NAMALWA (cell line): Measurements from ENCODE around the gene RPL10A.
A peak's percentile ranks its signal among the peaks of the same experiment; 100 is the strongest.

Source experiments
- DNase-seq: peaks from one replicate; pipeline ENCODE4 v3.0.0-alpha.2; 2015; ENCODE audit warnings: low spot score

RPL10A gene

DNA sequence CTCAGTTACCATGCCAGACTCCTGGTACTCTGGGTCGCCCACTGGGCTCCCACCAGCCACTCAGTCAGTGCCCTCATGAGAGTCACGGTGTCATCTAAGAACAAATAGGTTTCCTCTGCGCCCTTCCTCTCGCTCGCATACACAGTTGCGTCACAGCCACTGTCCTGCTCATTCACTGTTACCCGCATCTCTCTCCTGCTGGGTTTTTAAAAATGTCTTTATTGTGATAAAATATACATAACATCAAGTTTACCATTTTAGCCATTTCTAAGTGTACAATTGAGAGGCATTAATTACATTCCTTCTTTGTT is 24.7 kb downstream of the RPL10A start:
- no peak for DNase-seq

- DNase-seq: no peak
These were observed 25.2 kb downstream of the RPL10A start for GRCh38 chr6:35493307-35493983.

DNA sequence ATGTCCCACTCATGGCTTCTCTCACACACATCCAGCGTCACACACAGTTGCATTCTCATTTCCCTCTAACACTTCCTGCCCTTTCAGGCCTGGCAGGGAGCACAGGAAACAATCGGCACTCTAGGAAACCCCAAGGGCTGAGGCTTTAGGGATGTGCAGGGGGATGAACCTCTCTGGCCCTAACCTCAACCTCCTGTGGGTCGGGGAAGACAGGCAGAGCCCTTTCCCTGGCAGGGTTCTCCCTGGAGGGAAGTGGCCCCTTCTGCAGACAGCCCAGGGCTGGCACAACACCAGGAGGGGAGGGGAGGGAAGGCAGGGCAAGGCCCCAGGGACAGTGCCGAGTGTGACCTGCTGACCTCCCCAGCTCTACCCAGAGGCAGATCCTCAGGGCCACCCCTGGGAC is 26.0 kb downstream of the RPL10A start:
- peak; percentile 24 for DNase-seq

- no peak for DNase-seq
These were observed 27.2 kb downstream of the RPL10A start for GRCh38 chr6:35495258-35496035.

- DNase-seq: no peak
These were observed 28.0 kb downstream of the RPL10A start for GRCh38 chr6:35496036-35496840.

DNA sequence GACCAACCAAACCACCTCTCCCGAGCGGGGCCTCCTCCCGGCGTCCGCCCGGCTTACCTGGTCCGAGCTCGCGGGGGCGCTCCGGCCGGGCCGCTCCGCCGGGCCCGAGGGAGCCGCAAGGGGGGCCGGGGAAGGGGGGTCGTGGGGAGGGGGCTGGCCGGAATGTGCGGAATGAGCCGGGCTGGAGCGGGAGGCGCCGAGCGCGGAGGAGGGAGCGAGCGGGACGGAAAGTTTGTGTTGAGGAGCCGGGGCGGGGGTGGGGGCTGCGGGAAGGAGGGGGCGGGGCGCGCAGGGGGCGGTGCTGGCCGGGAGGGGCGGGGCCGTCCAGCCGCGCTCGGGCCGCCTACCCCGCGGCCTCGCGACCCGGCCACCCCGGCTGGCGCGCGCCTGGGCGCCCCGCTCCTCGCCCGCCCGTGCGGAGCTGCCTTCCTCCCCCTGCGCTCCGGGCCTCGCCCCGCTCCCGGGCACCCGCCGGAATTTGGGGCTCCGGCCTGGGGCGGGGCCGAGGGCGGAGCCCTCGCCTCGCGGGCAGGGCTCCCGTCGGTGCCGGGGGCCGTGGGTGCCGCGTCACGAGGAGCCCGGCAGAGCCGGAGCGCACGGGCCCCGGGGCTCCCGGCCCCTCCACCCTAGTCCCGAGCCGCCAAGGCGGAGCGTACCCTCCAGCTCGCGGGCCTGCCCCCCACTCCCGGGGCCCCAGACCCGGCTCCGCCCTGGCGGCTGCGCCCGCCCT is 28.8 kb downstream of the RPL10A start, which contains the start of gene TEAD3:
TSS of gene TEAD3 (minus strand) at position 239 of the 730 bp plus-strand sequence.
- peak; percentile 37 for DNase-seq

- no peak for DNase-seq
These were observed 29.6 kb downstream of the RPL10A start for GRCh38 chr6:35497571-35498421.

DNA sequence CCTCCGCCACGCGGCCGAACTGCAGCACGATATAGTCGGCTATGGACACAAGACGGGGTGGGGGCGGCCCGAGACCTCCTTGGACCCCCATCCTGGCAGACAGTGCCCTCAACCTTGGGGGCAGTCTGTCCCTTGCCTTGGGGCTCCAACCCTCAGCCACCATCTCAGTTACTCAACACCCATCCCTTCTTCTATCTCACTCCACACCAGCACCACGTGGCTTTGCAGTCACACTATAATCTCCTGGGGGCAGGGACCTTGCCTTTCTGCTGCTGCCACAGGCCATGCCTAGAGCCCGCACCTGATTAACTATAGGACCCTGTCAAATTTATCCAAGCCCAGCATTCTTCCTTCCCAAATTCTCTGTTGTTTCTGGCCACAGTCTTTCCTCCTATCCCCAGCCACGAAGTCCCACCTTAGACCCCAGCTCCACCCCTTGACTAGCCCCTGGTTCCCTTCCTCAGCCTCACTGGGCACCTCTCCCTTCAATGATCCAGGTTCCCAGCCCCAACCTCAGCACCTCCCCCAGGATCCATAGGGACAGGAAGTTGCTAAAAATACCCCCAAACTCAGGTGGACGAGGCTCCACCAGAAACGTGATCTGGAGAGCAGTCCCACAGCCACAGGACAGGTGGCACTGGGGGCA is 30.3 kb downstream of the RPL10A start:
- no peak for DNase-seq

GRCh38 chr6:35499372-35499771 is 31.2 kb downstream of the RPL10A start:
- DNase-seq: no peak

DNA sequence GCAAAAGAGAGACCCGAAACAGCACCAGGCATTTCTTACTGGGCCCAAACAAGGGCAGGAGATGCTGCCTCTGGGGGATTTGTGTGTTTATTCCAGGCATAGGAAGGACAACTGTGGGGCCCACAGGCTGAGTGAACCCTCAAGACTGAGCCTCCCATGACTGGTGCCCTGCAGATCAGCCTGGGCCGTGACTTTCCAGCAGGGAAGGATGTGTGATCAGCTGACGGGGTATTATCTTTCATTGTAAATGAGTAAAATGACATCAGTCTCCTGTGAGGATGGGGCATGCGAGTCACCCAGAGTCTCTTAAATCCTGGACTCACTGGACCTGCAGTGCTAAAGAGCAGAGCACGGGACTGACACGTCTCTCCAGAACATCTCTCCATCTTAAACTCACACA is 32.6 kb downstream of the RPL10A start:
- no peak for DNase-seq

GRCh38 chr6:35501784-35502183 is 33.6 kb downstream of the RPL10A start:
- DNase-seq: no peak

DNA sequence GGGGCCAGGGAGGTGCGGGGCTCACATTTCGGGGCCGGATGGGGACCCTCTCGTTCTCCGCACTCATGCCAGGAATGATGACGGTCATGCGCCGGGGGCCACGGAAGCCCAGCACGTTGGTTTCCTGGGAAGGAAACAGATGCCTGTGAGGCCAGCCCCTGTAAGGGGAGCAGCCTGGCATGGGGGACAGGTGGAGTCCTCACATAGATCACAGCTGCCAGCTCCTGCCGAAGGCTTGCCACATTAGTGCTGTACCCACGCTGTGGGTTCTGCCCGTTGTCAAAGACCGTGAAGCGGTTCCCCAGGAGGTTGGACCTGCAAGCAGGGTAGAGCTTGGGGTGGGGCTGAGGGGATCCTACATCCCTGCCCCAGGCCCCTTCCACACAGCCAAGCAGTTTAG is 35.3 kb downstream of the RPL10A start:
- DNase-seq: no peak

- DNase-seq: no peak
These were observed 37.8 kb downstream of the RPL10A start for GRCh38 chr6:35505999-35506412.

DNA sequence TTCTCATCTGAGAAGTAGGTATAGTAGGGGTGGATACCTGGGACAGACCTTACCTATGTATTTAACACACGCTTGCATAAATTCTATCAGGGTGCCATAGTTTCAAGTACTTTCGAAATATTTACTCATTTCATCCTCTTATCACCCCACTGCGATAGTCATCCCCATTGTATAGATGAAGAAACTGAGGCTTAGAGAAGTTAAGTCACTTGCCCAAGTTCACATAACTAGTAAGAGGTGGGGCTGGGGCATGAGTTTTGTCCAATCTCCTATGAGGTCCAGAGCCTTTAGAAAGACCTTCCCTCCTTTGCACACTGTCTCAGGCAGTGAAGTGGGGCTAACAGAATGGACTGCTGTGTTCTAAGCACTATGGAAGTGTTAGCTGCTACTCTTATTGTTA is 38.3 kb downstream of the RPL10A start:
- DNase-seq: no peak

DNA sequence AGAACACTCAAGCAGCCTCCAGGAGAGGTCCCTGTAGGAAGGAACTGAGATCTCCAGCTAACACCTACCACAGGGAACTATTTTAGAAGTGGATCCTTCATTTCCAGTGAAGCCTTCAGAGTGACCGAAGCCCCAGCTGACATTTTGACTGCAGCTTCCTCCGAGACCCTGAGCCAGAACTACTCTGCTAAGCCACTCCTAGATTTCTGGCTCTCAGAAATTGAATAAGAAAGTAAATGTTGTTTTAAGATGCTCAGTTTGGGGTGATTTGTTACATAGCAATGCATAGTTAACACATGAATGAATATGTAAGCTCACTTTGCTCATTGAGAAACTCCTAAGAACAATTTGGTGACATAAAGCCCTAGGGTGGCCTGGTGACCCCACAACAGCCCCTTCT is 39.0 kb downstream of the RPL10A start:
- DNase-seq: no peak

DNA sequence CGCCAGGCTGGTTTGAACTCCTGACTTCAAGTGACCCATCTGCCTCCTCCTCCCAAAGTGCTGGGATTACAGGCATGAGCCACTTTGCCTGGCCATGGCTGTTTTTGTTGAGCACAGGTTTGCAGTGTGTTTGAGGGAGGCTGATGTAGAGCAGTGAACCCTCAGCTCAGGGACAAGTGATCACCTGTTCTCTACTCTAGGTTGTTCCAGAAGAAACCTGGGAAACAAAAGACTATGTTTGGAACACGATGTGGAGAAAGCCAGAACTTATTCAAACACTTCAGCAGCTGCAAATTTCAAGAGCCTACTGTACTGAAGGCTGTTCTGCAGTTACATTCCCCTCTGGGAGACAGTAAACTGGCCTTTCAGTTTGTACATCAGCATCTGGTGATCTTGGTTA is 39.8 kb downstream of the RPL10A start:
- DNase-seq: no peak

GRCh38 chr6:35508542-35508941 is 40.3 kb downstream of the RPL10A start:
- no peak for DNase-seq

DNA sequence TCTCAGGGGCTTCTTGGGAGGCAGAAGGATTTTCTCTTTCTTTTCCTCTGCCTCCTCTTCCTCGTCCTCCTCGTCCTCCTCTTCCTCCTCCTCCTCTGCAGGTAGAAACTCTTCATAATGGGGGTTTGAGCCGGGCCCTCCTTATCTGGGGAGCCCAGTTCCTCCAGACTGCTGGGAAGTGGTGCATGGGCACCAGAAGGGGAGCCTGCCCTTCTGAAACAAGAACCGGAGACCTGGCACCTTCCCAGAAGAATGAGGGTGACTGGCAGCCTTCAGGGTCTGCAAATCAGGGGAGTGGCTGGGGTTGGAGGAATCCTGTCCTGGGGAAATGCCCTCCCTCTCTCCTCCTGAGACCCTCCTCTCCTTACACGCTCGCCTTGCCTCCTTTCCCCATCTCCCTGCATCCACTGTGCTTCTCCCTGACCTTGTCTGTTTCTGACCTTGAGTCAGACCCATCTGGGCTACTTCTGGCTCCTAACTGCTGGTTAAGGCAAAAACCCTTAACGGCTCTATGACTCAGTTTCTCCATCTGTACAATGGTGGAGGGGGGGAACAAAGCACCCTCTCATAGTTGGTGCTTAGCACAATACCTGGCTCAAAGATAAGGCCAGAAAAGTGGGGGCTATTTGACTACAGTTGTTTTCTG is 42.8 kb downstream of the RPL10A start:
- DNase-seq: no peak

- no peak for DNase-seq
These were observed 43.4 kb downstream of the RPL10A start for GRCh38 chr6:35511562-35511941.

GRCh38 chr6:35512006-35512405 is 43.8 kb downstream of the RPL10A start:
- DNase-seq: no peak
